Astrocyte (in vitro differentiated cells and primary cell): ENCODE measurements around the gene EGLN2. TPM values are rescaled to one million over a fixed set of nuclear protein-coding genes. Genes with fewer than 3 reads are reported as not detected.
A peak's percentile ranks its signal among the peaks of the same experiment; 100 is the strongest.

Experiments used
- DNase-seq: peaks from one replicate; pipeline ENCODE4 v3.0.0-alpha.2; 2010; ENCODE audit warnings: low read depth
- FAIRE-seq: peaks from 2 replicates; lab custom pipeline; 2011; peaks lifted over from hg19 to GRCh38; lab: Jason Lieb, UNC
- H2AFZ ChIP-seq: 2 replicates; pipeline ENCODE4 v1.6.0; 2012; ENCODE audit warnings: low read depth, low read length, inconsistent platforms
- H3K27ac ChIP-seq: 2 replicates; pipeline ENCODE4 v1.5.1; 2011; ENCODE audit warnings: low read depth, low read length, inconsistent platforms
- H3K27me3 ChIP-seq: 2 replicates; pipeline ENCODE4 v1.6.0; 2011; ENCODE audit warnings: low read length, inconsistent platforms; ENCODE audit not compliant: insufficient read depth
- H3K36me3 ChIP-seq: 2 replicates; pipeline ENCODE4 v1.5.1; 2011; ENCODE audit warnings: low read length, inconsistent platforms; ENCODE audit not compliant: insufficient read depth
- H3K4me1 ChIP-seq: 2 replicates; pipeline ENCODE4 v1.5.1; 2011; ENCODE audit warnings: low read length, inconsistent platforms; ENCODE audit not compliant: insufficient read depth
- H3K4me2 ChIP-seq: 2 replicates; pipeline ENCODE4 v1.6.0; 2012; ENCODE audit warnings: low read length, inconsistent platforms
- H3K4me3 ChIP-seq: 2 replicates; pipeline ENCODE4 v1.5.1; 2011; ENCODE audit warnings: low read depth, mild to moderate bottlenecking, low read length, inconsistent platforms; ENCODE audit not compliant: insufficient read depth
- H3K79me2 ChIP-seq: 2 replicates; pipeline ENCODE4 v1.6.0; 2012; ENCODE audit warnings: mild to moderate bottlenecking, low read length, inconsistent platforms; ENCODE audit not compliant: insufficient read depth
- H3K9ac ChIP-seq: 2 replicates; pipeline ENCODE4 v1.6.0; 2012; ENCODE audit warnings: mild to moderate bottlenecking, low read length, inconsistent platforms
- H3K9me3 ChIP-seq: 2 replicates; pipeline ENCODE4 v1.5.1; 2012; ENCODE audit warnings: low read depth, mild to moderate bottlenecking, low read length, inconsistent platforms; ENCODE audit not compliant: insufficient read depth
- H4K20me1 ChIP-seq: 2 replicates; pipeline ENCODE4 v1.6.0; 2012; ENCODE audit warnings: low read length, inconsistent platforms; ENCODE audit not compliant: insufficient read depth
- H3K27ac Mint-ChIP-seq: one replicate; pipeline ENCODE4 v1.8.0; 2021; ENCODE audit warnings: mild to moderate bottlenecking, mixed read lengths; ENCODE audit not compliant: unreplicated experiment
- H3K27me3 Mint-ChIP-seq: one replicate; pipeline ENCODE4 v1.8.0; 2021; ENCODE audit warnings: low read depth, mixed read lengths; ENCODE audit not compliant: unreplicated experiment
- H3K36me3 Mint-ChIP-seq: one replicate; pipeline ENCODE4 v1.8.0; 2021; ENCODE audit warnings: low read depth, mixed read lengths; ENCODE audit not compliant: unreplicated experiment
- H3K4me1 Mint-ChIP-seq: one replicate; pipeline ENCODE4 v1.8.0; 2021; ENCODE audit warnings: low read depth, mixed read lengths; ENCODE audit not compliant: unreplicated experiment
- H3K4me3 Mint-ChIP-seq: one replicate; pipeline ENCODE4 v1.8.0; 2021; ENCODE audit warnings: mild to moderate bottlenecking, moderate library complexity, mixed read lengths; ENCODE audit not compliant: unreplicated experiment
- H3K9me3 Mint-ChIP-seq: one replicate; pipeline ENCODE4 v1.8.0; 2021; ENCODE audit warnings: mild to moderate bottlenecking, mixed read lengths; ENCODE audit not compliant: unreplicated experiment
- EZH2 ChIP-seq: IDR thresholded peaks from 2 replicates; pipeline ENCODE4 v1.6.1; 2012; ENCODE audit warnings: mild to moderate bottlenecking, low read length, inconsistent platforms; ENCODE audit not compliant: insufficient read depth
- total RNA-seq: library from RNA; stranded (reverse); gene quantifications from 2 replicates; pipeline ENCODE4 v1.2.1, GENCODE V29; 2021
- TF ChIP-seq, protein P1 (sequence below): IDR thresholded peaks from 2 replicates; pipeline ENCODE4 v1.5.1; 2011; ENCODE audit warnings: low read depth, mild to moderate bottlenecking, inconsistent platforms, low read length, moderate library complexity; ENCODE audit not compliant: insufficient read depth

Gene EGLN2
- total RNA-seq, 1 donor from 2014 or later = 84.6 TPM

DNA sequence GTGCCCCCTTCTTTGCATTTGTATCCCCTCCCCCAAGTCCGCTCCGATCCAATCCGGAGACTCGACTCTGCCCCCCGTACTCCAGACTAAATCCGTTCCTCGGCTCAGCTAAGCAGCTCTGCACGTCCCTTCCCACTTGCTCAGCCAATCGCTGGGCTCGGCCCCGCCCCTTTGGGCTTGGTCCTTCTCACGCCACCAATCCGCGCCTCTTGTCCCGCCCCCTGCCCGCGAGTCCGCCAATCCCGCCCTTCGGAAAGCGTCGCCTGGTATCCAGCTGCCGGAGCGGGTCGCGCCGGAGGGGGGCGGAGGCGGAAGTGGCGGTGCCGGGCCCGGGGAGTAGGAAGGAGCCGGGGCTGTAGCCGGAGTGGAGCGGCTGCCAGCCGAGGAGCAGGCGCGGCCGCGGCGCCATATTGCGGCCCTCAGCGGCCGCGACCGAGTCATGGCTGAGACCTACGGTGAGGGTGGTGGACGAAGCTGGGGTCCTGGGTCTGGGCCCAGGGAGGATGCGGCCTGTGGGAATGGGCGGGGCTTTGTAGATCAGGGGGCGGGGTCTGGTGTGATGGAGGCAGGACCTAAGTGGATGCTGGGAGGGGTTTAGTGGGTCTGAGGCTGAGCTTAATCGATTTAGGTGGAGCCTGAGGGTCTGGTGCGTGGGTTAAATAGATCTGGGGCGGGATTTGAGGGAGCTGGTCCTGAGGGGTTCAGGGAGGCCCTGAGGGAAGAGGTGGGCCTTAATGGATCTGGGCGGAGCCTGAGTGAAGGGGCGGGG is 20.9 kb upstream of the EGLN2 start, which contains the start of gene RAB4B:
Gene RAB4B (plus strand): TSS at position 311 of the 769 bp plus-strand sequence. CDS start 129 bp downstream, at position 440.
- Mint-ChIP-seq H3K27ac (peak within 1 kb of the TSS; percentile 98), H3K36me3 (peaks cover 5% of the 10 kb centered on the region), H3K4me1 (peaks cover 10% of the 10 kb centered on the region), H3K9me3 (no peaks in the 10 kb centered on the region), H3K4me3 (peak within 1 kb of the TSS; percentile 89), H3K27me3 (no peaks in the 10 kb centered on the region)
- FAIRE-seq (no peak), DNase-seq (peak; percentile 99)
- no peaks in the 10 kb centered on the region for H3K27me3 ChIP-seq
- no peaks in the 10 kb centered on the region for H3K9me3 ChIP-seq
- peaks cover 2% of the 10 kb centered on the region for H4K20me1 ChIP-seq
- peak within 1 kb of the TSS; percentile 96 for H3K27ac ChIP-seq
- H3K79me2 ChIP-seq = no peaks in the 10 kb centered on the region
- H3K4me3 ChIP-seq = peak within 1 kb of the TSS; percentile 81
- peaks cover 22% of the 10 kb centered on the region for H3K4me1 ChIP-seq
- no peak for TF ChIP-seq EZH2
- TF ChIP-seq, protein P1, sequence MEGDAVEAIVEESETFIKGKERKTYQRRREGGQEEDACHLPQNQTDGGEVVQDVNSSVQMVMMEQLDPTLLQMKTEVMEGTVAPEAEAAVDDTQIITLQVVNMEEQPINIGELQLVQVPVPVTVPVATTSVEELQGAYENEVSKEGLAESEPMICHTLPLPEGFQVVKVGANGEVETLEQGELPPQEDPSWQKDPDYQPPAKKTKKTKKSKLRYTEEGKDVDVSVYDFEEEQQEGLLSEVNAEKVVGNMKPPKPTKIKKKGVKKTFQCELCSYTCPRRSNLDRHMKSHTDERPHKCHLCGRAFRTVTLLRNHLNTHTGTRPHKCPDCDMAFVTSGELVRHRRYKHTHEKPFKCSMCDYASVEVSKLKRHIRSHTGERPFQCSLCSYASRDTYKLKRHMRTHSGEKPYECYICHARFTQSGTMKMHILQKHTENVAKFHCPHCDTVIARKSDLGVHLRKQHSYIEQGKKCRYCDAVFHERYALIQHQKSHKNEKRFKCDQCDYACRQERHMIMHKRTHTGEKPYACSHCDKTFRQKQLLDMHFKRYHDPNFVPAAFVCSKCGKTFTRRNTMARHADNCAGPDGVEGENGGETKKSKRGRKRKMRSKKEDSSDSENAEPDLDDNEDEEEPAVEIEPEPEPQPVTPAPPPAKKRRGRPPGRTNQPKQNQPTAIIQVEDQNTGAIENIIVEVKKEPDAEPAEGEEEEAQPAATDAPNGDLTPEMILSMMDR = no peak
- H2AFZ ChIP-seq = peak within 1 kb of the TSS; percentile 93
- peak within 1 kb of the TSS; percentile 91 for H3K9ac ChIP-seq
- peak within 1 kb of the TSS; percentile 99 for H3K4me2 ChIP-seq
- H3K36me3 ChIP-seq = no peaks in the 10 kb centered on the region

DNA sequence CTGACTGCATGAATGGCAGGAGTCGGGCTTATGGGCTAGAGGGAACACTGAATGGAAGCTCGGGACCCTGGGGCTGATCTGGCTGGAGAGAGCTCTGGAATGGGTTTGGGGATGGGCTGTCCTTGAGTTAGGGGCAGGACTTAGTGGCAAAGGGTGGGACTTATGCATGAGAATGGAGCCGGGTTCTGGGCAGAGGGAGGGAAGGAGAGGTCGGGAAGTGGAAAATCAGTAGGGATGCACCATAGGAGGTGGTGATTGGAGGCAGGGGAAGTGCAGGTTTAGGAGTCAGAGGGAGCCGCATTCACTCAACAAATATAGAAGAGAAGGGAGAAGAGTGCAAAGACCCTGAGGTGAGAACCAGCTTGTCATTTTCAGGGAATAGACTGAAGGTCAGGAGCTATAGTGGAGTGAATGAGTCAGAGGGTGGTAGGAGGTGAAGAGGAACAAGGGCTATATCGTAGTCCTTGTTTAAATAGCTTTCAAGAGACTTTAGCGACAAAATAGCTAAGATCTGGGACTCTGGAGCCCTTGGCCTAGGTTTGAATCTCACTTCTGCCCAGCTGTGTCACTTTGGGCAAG is 20.2 kb upstream of the EGLN2 start:
- peak; percentile 22 for DNase-seq
- Mint-ChIP-seq H3K27ac (peak overlapping the region; percentile 98), H3K27me3 (no peaks in the 10 kb centered on the region), H3K9me3 (no peaks in the 10 kb centered on the region), H3K36me3 (peaks cover 5% of the 10 kb centered on the region), H3K4me3 (peak overlapping the region; percentile 89), H3K4me1 (peaks cover 10% of the 10 kb centered on the region)
- Histone ChIP-seq H3K27me3 (no peaks in the 10 kb centered on the region), H3K27ac (peak overlapping the region; percentile 86), H4K20me1 (peaks cover 2% of the 10 kb centered on the region), H3K4me3 (peak overlapping the region; percentile 81), H3K9ac (peak overlapping the region; percentile 91), H3K9me3 (no peaks in the 10 kb centered on the region), H3K4me2 (peak overlapping the region; percentile 99), H2AFZ (peak overlapping the region; percentile 93), H3K79me2 (no peaks in the 10 kb centered on the region), H3K4me1 (peaks cover 22% of the 10 kb centered on the region), H3K36me3 (no peaks in the 10 kb centered on the region)
- TF ChIP-seq EZH2 = no peak
- FAIRE-seq = no peak

DNA sequence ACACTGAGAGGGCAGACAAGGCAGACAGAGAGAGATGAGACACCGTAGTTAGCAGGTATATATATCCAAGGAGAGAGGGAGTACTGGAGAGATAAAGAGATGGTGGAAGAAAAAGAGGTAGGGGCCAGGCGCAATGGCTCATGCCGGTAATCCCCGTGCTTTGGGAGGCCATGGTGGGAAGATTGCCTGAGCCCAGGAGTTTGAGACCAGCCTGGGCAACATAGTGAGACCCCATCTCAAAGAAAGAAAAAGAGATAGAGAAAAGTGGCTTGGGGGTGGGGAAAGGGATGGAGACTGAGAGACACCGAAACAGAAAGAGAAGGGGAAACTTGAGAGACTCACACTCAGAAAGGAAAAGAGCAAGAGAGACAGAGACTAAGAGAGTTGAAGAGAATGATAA is 18.4 kb upstream of the EGLN2 start:
- Histone ChIP-seq H3K4me1 (peaks cover 12% of the 10 kb centered on the region), H3K36me3 (no peaks in the 10 kb centered on the region), H4K20me1 (peaks cover 2% of the 10 kb centered on the region), H3K79me2 (no peaks in the 10 kb centered on the region), H3K9ac (no peak overlapping the region), H3K4me2 (no peak overlapping the region), H2AFZ (no peak overlapping the region), H3K27ac (no peak overlapping the region), H3K27me3 (no peaks in the 10 kb centered on the region), H3K9me3 (no peaks in the 10 kb centered on the region), H3K4me3 (no peak overlapping the region)
- DNase-seq (no peak), FAIRE-seq (no peak)
- peaks cover 2% of the 10 kb centered on the region for H3K4me1 Mint-ChIP-seq
- no peak for TF ChIP-seq EZH2
- TF ChIP-seq, protein P1 = no peak
- H3K36me3 Mint-ChIP-seq = peaks cover 4% of the 10 kb centered on the region
- H3K27ac Mint-ChIP-seq = no peak overlapping the region
- H3K27me3 Mint-ChIP-seq = no peaks in the 10 kb centered on the region
- H3K9me3 Mint-ChIP-seq = no peaks in the 10 kb centered on the region
- H3K4me3 Mint-ChIP-seq = no peak overlapping the region
